Pons (tissue), 1 donor: ENCODE data around the gene HECW1.

Source experiments
- DNase-seq: peaks from one replicate; pipeline ENCODE4 v3.0.0-alpha.2; 2016; ENCODE audit warnings: low spot score

The HECW1 gene

DNA sequence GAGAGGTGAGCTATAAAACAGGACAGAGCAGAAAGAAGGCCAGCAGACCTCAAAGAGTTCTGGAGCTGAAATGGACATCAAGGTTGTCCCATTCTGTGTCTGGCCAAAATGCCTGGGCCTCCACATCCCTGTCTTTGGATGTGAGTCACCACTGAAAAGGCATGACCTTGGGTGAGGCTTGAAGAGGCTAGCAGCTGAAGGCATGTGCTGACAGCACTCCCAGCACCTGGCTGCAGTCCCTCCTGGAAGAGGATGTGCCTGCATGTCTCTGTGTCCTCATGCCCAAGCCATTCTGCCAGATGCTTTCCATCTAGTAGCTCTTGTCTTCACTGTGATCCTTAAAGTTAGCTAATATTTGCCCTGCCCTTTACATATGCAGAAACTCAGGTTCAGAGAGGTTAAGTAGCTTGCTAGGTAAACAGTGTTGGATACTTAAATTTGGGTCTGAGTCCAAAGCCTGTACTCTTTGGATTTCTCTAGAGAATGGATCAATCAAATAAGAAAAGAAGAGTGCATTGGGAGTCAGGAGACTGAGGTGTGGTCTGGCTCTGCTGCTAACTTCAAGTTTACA, 35.8 kb downstream of the HECW1 start:
- DNase-seq, result no peak

DNA sequence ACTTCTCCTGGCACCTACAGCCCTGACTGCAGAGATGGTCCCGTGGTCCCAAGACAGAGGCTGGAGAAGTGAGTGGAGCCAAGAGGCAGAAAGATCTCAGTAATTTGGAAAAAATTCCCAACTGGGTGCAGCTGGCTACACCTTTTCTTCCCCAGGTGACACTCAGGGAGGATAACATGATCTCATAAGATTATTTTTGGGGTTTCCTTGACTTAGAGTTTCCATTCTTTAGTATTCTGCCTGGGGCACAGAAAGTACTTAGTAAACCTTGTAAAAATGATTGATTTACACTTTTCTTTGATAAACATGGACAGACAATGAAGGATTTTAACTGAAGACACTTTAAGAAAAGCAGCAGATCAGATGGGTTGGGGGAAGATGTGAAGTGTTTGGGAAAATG, 38.6 kb downstream of the HECW1 start:
- DNase-seq, result no peak

DNA sequence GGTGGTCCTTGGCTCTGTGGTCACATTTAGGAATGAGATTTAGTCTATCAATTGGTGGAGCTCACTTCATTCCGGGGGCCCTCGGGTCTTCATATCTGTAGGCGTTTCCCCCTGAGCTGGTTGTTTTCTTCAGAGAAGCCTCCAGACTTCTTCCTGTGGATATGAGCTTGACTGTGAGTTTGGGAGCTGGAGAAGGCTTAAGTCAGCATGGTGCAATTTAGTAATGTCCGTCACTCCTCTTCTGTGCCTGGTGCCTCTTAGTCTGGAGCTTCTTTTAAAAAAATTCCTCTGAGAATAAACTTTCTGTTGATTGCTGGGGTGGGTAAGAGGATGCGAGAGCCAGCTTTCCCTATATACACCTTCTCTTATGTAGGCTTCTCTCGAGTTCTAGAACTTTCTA, 40.2 kb downstream of the HECW1 start:
- DNase-seq, result no peak

DNA sequence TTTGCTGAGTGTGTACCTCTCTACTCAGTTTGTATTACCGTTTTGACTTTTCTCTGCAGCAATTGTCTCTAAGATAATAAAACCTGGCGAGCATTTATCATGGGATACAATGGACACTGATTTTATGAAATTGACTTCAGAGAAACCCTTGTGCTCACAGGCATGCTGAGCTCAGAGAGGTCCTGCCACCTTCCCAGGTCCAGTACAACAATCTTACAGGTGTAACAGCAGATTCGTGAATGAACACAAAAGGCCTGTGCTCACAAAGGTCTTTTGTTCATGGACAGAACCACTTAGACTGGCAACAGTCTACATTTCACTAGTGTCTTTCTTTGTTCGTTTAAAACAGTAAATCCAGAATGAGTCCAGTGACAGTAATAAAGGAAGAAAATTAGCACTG, 43.2 kb downstream of the HECW1 start:
- DNase-seq, result no peak

DNA sequence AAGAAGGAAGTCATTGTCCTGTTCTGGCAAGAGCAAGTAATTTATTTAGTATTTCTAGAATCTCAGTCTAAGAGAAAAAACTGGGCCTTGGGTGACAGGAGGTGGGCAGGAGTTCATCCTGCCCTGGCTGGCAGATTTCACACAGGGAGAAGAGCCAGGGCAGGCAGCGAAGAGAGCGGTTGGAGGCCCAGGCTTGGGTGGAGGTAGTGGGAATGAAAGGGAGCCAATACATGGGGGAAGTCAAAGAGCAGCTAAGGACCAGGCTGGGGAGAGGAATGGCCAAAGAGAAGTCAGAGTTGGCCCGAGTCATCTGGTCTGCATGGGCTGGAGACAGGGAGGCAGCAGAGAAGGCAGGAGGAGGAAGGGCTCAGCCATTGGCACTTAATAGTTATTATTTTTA, 51.4 kb downstream of the HECW1 start:
- DNase-seq, result no peak

DNA sequence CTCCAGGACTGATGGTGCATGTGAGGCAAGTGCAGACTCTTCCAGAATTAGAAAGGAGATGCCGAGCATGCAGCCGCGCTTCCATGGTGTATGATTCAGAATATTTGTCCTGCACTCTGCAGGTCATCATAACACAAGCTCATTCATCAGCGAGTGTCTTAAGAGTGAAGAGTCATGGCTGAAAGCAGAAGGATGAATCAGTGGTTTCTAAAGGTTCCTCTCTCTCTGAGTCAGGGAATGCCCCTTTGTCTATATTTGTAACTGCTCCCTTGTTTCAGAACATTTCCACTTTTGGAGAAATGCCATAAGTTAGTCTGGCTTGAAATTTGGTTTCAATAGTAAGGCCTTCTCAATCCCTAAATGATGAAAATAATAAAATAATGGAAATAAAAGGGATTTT, 52.3 kb downstream of the HECW1 start:
- peak; percentile 71 for DNase-seq

DNA sequence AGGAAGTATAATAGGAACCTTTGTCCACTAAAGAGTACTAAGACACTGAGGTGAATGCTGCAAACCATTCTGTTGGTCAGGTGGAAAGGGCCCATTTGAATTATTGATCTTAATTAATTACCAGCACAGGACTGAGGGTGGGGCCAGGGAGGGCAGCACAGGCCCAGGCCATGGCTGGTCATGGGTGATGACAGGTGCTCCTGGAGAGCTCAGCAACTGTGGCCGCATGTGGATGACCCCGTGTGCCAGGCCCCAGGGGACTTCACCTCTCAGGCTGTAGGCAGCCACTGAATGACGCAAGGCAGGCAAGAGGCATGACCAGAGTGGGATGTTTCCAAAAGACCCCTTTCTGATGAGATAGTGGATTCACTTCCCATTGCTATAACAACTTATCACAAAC, 54.2 kb downstream of the HECW1 start:
- no peak for DNase-seq

DNA sequence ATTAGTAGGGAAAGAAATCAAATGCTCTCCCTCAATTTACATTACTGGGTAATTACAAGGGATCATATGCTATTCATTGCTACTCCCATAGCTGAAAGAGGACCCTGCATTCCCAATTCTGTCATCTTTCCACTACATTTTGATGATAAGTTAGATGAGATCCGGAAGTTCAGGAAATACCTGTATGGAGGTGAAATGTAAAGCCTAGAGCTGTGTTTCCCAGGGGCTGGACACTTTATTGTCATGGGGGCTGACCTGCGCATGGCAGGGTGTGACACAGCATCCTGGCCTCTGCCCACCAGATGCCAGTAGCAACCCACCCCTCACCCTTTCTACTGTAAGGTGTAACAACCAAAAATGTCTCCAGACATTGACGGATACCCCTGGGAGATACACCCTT, 56.6 kb downstream of the HECW1 start:
- no peak for DNase-seq

DNA sequence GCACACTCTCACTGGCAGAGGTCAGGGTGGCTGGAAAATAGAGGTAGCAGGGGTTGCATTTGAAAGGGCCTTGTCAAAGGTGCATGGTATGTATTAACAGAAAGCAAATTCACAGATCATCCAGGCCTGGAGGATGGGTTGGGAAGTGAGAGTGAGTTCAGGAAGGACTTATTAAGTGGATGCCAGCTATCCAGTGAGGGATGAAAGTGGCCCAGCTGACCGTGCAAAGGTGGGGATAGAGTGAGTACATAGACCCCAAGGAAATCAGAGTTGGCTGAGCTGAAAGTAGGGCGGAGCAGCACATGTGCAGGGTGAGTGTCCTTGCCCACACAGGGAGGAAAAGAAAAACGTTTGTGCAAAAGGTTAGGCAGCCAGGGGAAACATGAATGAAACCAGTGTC, 58.1 kb downstream of the HECW1 start:
- peak; percentile 16 for DNase-seq

DNA sequence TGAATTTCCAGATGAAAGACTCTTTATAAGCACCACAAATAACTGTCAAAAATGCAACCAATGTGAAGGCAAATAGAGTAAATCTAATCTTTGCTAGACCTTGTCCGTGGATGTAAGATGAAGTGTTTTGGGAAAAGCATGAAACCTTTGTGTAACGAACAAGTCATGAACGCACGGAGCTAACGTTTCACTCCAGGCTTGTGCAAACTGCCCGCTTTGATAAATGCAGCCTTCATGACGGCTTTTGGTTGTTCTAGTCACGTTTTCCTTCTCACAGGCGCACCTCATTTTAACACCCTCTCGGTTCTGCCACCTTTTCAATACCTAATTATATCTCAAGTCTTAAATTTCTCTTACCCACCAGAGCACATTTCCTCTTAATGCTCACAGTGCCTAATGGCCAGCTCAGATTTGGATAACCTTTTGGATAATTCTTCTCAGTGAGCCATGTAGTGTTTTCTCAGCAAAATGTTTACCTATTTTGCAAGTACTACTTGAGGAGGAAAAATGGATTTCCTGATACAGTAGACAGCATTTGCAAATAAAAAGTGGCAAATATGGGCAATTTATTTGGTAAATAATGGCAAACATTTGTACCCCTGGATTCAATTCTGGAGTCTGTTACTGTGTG, 63.2 kb downstream of the HECW1 start:
- DNase-seq, result no peak

DNA sequence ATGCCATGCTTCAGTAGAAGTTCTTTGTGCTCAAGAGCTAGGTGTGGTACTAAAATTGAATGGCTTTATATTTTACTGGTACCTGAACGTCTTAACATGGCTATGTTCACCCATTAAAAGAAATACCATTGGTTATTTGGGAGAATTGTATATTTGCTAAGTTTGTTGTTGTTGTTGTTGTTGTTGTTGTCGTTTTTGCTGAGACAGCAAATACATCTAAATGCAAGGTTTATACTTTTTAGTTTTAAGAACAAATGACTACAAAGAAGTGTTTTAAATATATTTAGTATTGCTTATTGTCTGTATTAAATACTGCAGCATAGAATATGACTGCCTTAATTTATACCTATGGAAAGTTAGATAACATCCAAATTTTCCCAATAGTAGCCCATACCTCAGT, 66.9 kb downstream of the HECW1 start:
- DNase-seq, result no peak

DNA sequence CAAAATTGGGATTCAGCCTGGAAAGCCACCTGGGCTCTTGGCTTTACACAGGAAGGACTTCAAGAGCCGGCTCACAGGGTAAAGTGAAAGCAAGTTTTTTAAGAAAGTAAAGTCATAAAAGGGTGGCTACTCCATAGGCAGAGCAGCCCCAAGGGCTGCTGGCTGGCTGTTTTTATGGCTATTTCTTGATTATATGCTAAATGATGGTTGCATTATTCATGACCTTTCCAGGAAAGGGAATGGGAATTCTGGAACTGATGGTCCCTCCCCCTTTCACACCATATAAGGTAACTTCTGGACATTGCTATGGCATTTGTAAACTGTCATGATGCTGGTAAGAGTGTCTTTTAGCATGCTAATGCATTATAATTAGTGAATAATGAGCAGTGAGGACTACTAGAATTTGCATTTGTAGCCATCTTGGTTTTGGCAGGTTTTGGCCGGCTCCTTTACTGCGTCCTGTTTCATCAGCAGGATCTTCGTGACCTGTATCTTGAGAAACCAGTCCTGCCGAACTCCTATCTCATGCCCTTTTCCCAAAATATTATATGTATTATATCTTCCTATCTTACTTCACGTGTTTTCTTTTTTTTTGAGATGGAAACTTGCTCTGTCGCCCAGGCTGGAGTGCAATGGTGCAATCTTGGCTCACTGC, 80.5 kb downstream of the HECW1 start:
- no peak for DNase-seq

DNA sequence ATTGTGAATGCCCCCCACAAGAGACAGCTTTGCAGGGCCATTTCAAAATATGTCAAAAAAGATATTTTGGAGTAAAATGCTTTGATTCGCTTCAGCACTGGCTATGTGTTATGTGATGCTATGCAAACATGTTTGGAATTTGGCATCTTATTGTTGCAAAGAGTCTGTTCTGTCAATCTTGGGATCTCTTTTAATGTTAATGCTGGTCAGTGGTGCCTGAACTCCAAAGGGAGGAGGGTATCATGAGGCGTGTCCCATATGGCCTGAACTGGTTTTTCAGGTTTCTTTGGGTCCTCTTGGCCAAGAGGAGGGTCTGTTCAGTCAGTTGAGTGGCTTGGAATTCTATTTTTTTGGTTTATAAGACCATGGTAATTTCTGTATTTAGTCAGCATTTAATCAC, 81.4 kb downstream of the HECW1 start:
- no peak for DNase-seq

DNA sequence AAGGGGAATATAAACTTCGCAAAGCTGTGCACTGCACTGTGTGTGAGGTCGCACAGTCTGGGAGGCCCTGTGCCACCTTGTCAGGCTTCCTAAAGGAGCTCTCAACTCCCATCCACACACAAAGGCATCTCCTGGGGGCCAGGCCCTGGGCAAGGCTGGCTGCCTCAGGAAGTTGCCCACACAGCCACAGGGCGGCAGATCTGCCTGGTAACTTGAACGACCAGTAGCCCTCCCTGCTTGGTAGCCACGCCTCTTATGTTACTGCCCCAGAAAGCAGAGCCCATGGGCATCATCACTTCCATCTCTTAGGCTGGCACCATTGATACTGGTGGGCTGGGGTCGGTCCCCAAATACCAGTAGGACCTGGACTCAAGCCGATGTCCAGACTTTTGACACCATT, 82.8 kb downstream of the HECW1 start:
- no peak for DNase-seq

DNA sequence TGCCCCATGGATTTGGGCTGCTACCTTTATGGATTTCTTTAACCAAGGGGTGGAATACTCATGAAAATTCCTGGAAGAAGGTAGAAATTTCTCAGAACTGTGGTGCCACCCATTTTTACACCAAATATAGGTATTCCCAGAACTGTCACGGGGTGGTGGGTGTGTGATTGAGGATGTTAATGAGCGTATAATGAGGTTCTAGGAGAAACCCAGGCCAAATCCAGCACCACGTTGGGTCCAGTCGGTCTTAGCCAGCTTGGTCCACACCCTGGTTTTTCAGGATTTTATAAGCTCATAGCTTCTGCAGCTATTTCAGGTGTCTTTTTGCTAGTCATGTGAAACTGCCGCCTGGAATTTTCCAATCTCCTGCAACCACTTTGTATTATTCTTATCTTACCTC, 83.3 kb downstream of the HECW1 start:
- no peak for DNase-seq

DNA sequence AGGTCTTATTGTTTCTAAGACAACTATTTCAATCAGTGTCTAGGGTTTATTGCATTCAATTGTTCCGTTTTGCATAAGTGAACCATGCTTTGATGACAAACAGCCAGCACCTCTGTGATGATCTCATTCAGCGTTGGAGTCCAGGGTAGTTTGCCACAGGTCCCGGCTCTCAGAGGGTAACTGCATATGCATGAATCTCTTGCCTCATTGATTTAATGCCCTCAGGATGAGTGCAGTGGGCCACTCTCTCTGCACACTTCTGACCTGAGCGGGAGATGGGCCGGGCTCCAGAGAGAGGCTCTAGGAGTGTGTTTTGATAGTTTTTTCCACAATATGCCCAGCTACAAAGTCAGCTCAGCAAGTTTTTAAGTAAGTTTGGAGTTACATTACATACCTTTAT, 83.9 kb downstream of the HECW1 start:
- DNase-seq, result no peak

DNA sequence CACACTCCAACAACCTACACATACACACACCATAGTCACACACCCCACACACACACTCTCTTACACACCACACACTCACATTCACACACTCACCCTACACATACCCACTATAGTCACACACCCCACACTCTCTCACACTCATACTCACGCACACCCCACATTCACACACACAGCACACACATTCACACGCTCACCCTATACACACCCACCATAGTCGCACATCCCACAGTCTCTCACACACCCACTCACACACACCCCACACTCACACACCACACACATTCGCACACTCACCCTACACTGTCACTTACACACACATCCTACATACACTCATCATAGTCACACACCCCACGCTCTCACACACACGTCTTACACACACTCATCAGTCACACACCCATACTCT, 85.6 kb downstream of the HECW1 start:
- DNase-seq, result no peak

DNA sequence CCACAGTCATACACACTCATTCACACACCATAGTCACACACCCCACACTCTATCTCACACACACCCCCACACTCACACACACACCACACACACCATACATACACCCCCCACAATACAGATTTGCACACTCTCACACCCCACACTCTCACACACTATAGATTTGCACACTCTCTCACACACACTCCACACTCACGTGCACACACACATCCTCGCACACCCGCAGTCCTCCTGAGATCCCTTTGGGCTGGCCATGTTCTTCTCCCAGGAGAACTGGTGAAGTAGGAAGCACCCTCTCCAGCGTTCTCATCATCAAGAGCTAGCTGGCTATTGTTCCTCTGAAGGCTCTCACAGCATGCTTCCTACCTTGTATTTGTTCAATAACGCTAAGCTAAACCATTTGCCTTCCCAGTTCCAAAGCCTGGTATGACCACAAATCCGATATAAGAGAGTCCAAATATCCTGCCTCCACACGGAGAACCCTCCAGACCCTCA, 86.2 kb downstream of the HECW1 start:
- no peak for DNase-seq

DNA sequence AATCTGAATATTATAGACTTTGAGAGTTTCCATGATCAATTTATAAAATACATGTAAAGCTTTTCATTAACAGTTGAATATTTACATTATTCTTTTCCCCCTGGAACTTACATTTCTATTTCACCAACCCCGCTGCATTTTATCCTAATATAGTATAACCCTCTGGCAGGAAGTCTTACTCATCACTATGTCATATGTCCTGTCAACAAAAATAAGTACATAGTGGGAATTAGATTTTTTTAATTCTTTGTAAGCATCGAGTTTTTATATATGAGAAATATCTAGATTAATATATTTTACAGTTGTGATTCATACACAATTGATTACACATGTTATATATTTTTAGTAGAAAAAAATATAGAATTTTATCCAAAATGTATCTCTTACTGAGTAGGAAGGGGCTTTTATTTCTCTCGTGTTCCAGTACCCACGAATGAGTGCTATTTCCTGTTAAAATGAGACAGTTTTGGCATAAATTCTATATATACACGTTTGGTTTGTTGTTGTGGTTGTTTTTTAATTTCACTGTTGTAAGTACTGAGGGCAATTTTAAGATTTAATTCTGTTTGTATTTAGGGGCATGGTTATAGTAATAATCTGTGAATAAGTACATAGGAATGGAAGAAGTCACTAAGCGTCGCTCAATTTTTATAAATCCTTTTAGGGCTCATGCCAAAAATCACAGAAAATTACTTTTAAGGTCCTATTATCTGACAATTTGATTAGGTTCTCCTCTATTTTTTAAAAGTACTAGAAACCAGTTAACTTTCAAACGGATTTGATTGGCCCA, 87.1 kb downstream of the HECW1 start:
- no peak for DNase-seq

DNA sequence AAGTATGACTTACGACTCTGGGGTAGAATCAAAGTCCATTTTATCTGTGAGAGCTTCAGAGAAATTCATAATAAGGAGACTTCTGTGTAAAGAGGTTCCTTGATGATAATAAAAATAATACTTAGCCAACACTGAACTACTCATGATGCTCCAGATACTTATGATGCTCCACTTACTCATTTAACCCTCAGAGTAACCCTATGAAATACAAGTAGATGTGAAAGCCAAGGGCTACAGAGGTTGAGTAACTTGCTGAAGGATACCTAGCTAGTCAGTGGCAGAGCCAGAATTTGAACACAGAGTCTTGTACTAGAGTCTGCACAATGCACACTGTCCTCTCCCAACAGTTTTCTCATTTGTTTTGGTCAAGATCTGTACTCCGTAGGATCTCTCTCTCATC, 89.5 kb downstream of the HECW1 start:
- DNase-seq, result no peak

DNA sequence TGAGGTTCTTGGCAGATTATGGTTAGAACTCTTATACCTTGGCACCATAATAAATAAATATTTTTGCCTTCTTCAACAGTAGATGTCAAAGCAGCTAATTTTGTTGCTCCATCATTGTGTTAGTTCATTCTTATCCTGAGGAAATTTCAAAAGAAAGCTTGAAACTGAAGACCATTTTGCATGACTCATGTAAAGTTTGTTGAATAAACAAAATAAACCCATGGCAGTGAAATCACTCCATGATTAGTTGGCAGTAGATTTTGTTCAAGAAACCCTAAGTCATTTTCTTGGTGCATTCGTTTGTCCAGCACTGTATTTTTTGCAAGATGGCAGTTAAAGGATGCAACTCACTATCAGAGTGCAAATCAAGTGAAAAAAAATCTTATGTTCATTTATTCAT, 91.6 kb downstream of the HECW1 start:
- DNase-seq, result no peak

DNA sequence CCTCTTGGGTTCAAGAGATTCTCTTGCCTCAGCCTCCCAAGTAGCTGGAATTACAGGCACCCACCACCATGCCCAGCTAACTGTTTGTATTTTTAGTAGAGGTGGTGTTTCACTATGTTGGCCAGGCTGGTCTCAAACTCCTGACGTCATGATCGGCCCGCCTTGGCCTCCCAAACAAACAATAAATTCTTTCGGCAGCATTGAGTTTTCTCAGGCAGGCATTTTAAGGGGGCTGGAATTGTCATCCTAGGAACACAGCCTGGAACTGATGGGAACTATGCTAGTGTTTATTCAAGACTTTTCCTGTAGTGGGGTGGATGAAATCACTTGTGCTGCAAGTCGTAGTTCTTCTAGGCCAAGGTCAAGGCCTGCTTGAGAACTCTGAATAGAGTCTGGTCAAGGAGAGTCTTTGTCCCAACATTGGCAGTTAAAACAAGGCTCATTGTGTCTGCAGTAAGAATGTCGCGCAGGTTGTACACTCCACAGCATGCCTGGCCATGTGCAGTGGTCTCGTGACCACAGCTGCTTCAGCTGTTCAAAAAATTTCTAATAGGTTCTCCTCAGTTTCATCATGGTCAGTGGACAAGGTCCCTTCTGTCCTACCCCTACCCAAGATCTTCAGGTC, 92.8 kb downstream of the HECW1 start:
- no peak for DNase-seq

DNA sequence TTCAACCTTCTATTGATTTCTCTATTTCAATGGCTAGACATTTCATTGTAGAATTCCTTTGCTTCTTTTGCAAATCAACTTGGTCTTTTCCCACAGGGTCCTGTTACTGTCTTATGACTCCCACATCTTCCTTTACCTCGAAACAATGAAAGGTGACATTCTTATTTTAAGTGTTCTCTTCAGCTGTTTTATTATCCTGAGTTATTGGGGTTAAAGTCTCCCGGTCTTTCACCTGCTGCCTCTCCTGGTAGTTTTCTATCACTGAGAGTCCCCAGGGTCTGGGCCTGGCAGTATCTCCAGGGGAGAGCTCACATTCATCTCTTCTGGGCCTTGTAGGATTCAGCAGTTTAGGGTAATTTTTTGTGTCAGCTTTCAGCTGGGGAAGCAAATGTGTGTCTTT, 95.8 kb downstream of the HECW1 start:
- no peak for DNase-seq
